ENCODE measurements around the gene IFT80. TPM values are rescaled to one million over a fixed set of nuclear protein-coding genes. Genes with fewer than 3 reads are reported as not detected.

IFT80 gene
- 10 to 100 TPM in 1 of 4 donors, 1 to 10 TPM in 3; 5.5 to 11.9 (median 9.7) TPM for total RNA-seq

GRCh38 chr3:160399125-160400029 is at the start of gene IFT80, which contains the start of gene SMC4:
IFT80 (minus strand) TSS chr3:160399225; CDS start chr3:160384600, 14,625 bp downstream.
SMC4 (plus strand) TSS chr3:160399650; CDS start chr3:160400827, 1,177 bp downstream.
- Histone ChIP-seq H3K4me1 (peaks cover 27 to 32% (median 30%) of the 10 kb centered on the region in 4 donors), H3K9me3 (no peaks in the 10 kb centered on the region), H3K4me3 (peak within 1 kb of the TSS; percentile 72 to 87 (median 78)), H3K27ac (replicated peaks in 1 of 4) (peak within 1 kb of the TSS; percentile 85 to 90 (median 88)), H3K36me3 (no peaks in the 10 kb centered on the region), H3K27me3 (peaks cover 0 to 16% (median 3%) of the 10 kb centered on the region in 4 donors)
- DNase-seq (ENCODE audit: extremely low spot score) = peak; percentile 98
- TF ChIP-seq POLR2AphosphoS5 (IDR thresholded peaks at IDR 0.05) (peak; percentile 71 to 80), POLR2A (IDR thresholded peaks at IDR 0.05; ENCODE audit: low read depth) (no peak)
- intact Hi-C loops (cut with DNase I) = loop anchor here (10.0 kb wide), 2 partner anchors 165 to 825 kb away; partner anchors contain the start of genes KPNA4 and NMD3
- WGBS = 1% methylated on average over 61 of the region's 63 CpGs

GRCh38 chr3:160447544-160447943 is 48.5 kb upstream of the IFT80 start:
- DNase-seq (ENCODE audit: extremely low spot score) = no peak
- intact Hi-C loops (cut with DNase I) = no loop called here
- 48% methylated on average over 3 of the region's 3 CpGs for WGBS

GRCh38 chr3:160446522-160447056 is 47.6 kb upstream of the IFT80 start:
- H3K9me3 ChIP-seq = peaks cover 0 to 11% (median 0%) of the 10 kb centered on the region in 4 donors
- no peak for TF ChIP-seq POLR2AphosphoS5 (IDR thresholded peaks at IDR 0.05)
- no peak for TF ChIP-seq CTCF (IDR thresholded peaks at IDR 0.05)
- no peak for TF ChIP-seq POLR2A (IDR thresholded peaks at IDR 0.05; ENCODE audit: low read depth)
- no peak for TF ChIP-seq EP300 (IDR thresholded peaks at IDR 0.05)
- peaks cover 0 to 22% (median 5%) of the 10 kb centered on the region in 4 donors for H3K27me3 ChIP-seq
- no peak overlapping the region for H3K4me3 ChIP-seq
- H3K36me3 ChIP-seq = no peaks in the 10 kb centered on the region
- H3K4me1 ChIP-seq = peaks cover 14 to 27% (median 21%) of the 10 kb centered on the region in 4 donors
- DNase-seq (ENCODE audit: extremely low spot score) = no peak
- H3K27ac ChIP-seq (replicated peaks in 1 of 4) = no peak overlapping the region
- WGBS = 93% methylated on average over 13 of the region's 13 CpGs
- intact Hi-C loops (cut with DNase I) = no loop called here

More at GRCh38 chr3:160447544-160447943, 48.5 kb upstream of the IFT80 start:
- H3K36me3 ChIP-seq = no peaks in the 10 kb centered on the region
- no peak overlapping the region for H3K4me3 ChIP-seq
- peaks cover 0 to 11% (median 0%) of the 10 kb centered on the region in 4 donors for H3K9me3 ChIP-seq
- TF ChIP-seq POLR2AphosphoS5 (IDR thresholded peaks at IDR 0.05) = no peak
- TF ChIP-seq EP300 (IDR thresholded peaks at IDR 0.05) = no peak
- no peak for TF ChIP-seq POLR2A (IDR thresholded peaks at IDR 0.05; ENCODE audit: low read depth)
- TF ChIP-seq CTCF (IDR thresholded peaks at IDR 0.05) = no peak
- H3K4me1 ChIP-seq = peaks cover 14 to 27% (median 21%) of the 10 kb centered on the region in 4 donors
- peaks cover 0 to 22% (median 5%) of the 10 kb centered on the region in 4 donors for H3K27me3 ChIP-seq
- no peak overlapping the region for H3K27ac ChIP-seq (replicated peaks in 1 of 4)

- DNase-seq (ENCODE audit: extremely low spot score) = no peak
- Histone ChIP-seq H3K27ac (replicated peaks in 1 of 4) (no peak overlapping the region), H3K9me3 (peaks cover 0 to 11% (median 0%) of the 10 kb centered on the region in 4 donors), H3K4me1 (peaks cover 14 to 26% (median 21%) of the 10 kb centered on the region in 4 donors), H3K27me3 (peaks cover 0 to 22% (median 5%) of the 10 kb centered on the region in 4 donors), H3K4me3 (no peak overlapping the region), H3K36me3 (no peaks in the 10 kb centered on the region)
- 86% methylated on average over 1 of the region's 1 CpG for WGBS
- TF ChIP-seq CTCF (IDR thresholded peaks at IDR 0.05) (no peak), POLR2A (IDR thresholded peaks at IDR 0.05; ENCODE audit: low read depth) (no peak), POLR2AphosphoS5 (IDR thresholded peaks at IDR 0.05) (no peak), EP300 (IDR thresholded peaks at IDR 0.05) (no peak)
- intact Hi-C loops (cut with DNase I) = no loop called here
These were observed 46.8 kb upstream of the IFT80 start for GRCh38 chr3:160445854-160446253.

GRCh38 chr3:160444411-160444810 is 45.4 kb upstream of the IFT80 start:
- intact Hi-C loops (cut with DNase I) = no loop called here
- 93% methylated on average over 1 of the region's 1 CpG for WGBS
- Histone ChIP-seq H3K9me3 (peaks cover 0 to 3% (median 0%) of the 10 kb centered on the region in 4 donors), H3K4me1 (peaks cover 6 to 12% (median 7%) of the 10 kb centered on the region in 4 donors), H3K27me3 (peaks cover 0 to 12% (median 1%) of the 10 kb centered on the region in 4 donors), H3K27ac (replicated peaks in 1 of 4) (no peak overlapping the region), H3K4me3 (no peak overlapping the region), H3K36me3 (no peaks in the 10 kb centered on the region)
- DNase-seq (ENCODE audit: extremely low spot score) = no peak
- TF ChIP-seq POLR2A (IDR thresholded peaks at IDR 0.05; ENCODE audit: low read depth) (no peak), POLR2AphosphoS5 (IDR thresholded peaks at IDR 0.05) (no peak), CTCF (IDR thresholded peaks at IDR 0.05) (no peak), EP300 (IDR thresholded peaks at IDR 0.05) (no peak)
